Adipocyte (in vitro differentiated cells): ENCODE results near the gene KLF18.

Experiments used
- DNase-seq: peaks from one replicate; pipeline ENCODE4 v3.0.0-alpha.2; 2015; ENCODE audit warnings: low read depth
- H3K27me3 ChIP-seq: replicated peaks from 2 replicates; pipeline ENCODE4 v1.7.0; 2013; ENCODE audit warnings: mild to moderate bottlenecking, low read length, moderate library complexity; ENCODE audit not compliant: control insufficient read depth, insufficient read depth
- H3K36me3 ChIP-seq: 2 replicates; pipeline ENCODE4 v1.7.0; 2013; ENCODE audit warnings: low read length, mild to moderate bottlenecking, moderate library complexity; ENCODE audit not compliant: control insufficient read depth, insufficient read depth, severe bottlenecking
- H3K4me1 ChIP-seq: 2 replicates; pipeline ENCODE4 v1.7.0; 2013; ENCODE audit warnings: mild to moderate bottlenecking, low read length, moderate library complexity; ENCODE audit not compliant: control insufficient read depth, insufficient read depth
- H3K4me3 ChIP-seq: 2 replicates; pipeline ENCODE4 v1.7.0; 2013; ENCODE audit warnings: mild to moderate bottlenecking, low read length, moderate library complexity
- H3K9ac ChIP-seq: 2 replicates; pipeline ENCODE4 v1.7.0; 2013; ENCODE audit warnings: mild to moderate bottlenecking, low read length, moderate library complexity
- H3K9me3 ChIP-seq: 2 replicates; pipeline ENCODE4 v1.7.0; 2013; ENCODE audit warnings: mild to moderate bottlenecking, low read length, moderate library complexity; ENCODE audit not compliant: control insufficient read depth

The KLF18 gene

DNA sequence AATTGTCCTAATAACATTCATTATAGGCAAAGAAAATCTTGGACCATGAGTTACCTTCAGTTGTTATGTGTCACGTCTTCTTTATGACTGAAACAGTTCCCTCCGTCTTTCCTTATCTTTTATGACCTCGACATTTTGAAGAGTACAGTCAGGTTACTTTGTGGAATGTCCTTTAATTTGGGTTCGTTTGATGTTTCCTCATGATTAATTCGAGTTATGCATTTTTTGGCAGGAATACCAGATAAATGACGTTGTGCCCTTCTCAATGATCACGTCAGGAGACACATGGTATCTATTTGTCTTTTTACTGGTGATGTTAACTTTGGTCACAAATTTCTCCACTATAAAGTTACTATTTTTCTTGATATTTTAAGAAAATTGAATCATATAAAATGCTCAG is 40.1 kb downstream of the KLF18 start:
- Histone ChIP-seq H3K4me1 (no peaks in the 10 kb centered on the region), H3K27me3 (no peaks in the 10 kb centered on the region), H3K4me3 (no peak overlapping the region), H3K36me3 (no peaks in the 10 kb centered on the region), H3K9me3 (no peaks in the 10 kb centered on the region), H3K9ac (no peak overlapping the region)
- DNase-seq = no peak

DNA sequence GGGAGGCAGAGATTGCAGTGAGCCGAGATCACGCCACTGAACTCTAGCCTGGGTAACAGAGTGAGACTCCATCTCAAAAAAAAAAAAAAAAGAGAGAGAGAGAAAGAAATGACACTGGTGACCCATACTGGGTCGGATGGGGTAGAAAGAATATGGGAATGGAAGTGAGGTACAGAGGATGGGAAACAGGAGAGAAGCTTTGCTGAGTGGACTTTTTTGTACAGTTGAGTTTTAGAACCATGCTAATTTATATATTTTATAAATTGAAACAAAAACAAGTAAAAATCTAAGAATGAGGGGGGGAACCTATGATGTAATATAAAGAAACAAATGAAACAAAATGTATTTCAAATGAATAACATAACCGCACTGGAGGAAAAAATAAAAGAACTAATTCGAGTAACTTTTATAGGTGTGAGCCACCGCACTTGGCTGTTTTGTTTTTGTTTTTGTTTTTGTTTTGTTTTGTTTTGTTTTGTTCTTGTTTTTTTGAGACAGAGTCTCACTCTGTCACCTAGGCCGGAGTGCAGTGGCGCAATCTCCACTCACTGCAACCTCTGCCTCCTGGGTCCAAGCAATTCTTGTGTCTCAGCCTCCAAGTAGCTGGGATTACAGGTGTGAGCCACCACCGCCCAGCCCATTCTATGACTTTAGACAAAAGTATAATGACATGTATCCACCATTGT is 41.1 kb downstream of the KLF18 start:
- Histone ChIP-seq H3K9ac (no peak overlapping the region), H3K9me3 (no peaks in the 10 kb centered on the region), H3K4me1 (no peaks in the 10 kb centered on the region), H3K4me3 (no peak overlapping the region), H3K27me3 (no peaks in the 10 kb centered on the region), H3K36me3 (no peaks in the 10 kb centered on the region)
- no peak for DNase-seq

DNA sequence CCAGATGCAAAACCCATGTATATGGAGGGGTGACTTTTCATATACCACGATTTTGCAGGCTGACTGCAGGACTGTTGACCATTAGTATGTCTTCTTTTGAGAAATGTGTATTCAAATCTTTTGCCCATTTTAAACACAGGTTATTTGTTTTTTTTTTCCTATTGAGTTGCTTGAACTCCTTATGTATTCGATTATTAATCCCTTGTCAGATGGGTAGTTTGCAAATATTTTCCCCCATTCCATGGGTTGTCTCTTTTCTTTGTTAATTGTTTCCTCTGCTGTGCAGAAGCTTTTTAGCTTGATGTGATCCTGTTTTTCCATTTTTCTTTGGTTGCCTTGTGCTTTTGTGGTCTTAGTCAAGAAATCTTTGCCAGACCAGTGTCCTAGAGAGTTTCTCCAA is 47.4 kb downstream of the KLF18 start:
- H3K27me3 ChIP-seq = no peaks in the 10 kb centered on the region
- no peak overlapping the region for H3K9ac ChIP-seq
- no peaks in the 10 kb centered on the region for H3K36me3 ChIP-seq
- no peak for DNase-seq
- peaks cover 3% of the 10 kb centered on the region for H3K9me3 ChIP-seq
- H3K4me1 ChIP-seq = no peaks in the 10 kb centered on the region
- H3K4me3 ChIP-seq = no peak overlapping the region

DNA sequence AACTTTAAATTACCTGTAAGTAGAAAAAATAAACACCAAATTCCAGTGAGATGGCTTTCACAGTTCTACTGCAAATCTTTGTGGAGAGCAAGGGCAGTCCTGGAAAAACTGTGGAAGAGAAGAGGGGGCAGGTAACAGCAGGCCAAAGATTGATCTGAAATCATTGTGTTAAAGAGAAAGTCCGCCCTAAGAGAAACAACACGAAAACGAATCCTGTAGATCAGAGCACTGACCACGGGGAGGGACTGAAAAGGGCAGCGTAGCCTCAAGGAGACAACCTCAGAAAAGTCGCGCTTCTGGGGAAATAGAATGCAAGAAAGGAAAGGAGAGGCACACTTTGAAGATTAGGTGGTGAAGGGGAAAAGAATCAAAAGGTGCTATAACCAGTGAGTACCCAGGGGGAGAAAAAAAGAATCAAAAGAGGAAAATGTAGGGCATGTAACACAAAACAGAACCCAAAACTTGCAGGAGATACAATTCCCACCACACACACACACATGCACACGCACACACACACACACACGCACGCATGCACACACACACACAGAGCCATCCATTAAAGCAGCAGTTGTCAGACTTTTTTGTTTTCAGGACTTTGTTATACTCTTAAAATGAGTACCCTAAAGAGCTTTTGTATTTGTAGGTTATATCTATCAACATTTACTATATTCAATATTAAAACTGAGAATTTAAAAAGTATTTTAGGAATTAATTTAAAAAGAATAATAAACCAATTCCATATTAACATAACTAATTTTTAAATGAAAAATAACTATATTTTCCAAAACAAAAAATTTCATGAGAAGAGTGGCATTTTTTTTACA is 50.8 kb downstream of the KLF18 start:
- Histone ChIP-seq H3K36me3 (no peaks in the 10 kb centered on the region), H3K9ac (no peak overlapping the region), H3K27me3 (no peaks in the 10 kb centered on the region), H3K4me3 (no peak overlapping the region), H3K4me1 (peaks cover 2% of the 10 kb centered on the region), H3K9me3 (peaks cover 3% of the 10 kb centered on the region)
- no peak for DNase-seq

DNA sequence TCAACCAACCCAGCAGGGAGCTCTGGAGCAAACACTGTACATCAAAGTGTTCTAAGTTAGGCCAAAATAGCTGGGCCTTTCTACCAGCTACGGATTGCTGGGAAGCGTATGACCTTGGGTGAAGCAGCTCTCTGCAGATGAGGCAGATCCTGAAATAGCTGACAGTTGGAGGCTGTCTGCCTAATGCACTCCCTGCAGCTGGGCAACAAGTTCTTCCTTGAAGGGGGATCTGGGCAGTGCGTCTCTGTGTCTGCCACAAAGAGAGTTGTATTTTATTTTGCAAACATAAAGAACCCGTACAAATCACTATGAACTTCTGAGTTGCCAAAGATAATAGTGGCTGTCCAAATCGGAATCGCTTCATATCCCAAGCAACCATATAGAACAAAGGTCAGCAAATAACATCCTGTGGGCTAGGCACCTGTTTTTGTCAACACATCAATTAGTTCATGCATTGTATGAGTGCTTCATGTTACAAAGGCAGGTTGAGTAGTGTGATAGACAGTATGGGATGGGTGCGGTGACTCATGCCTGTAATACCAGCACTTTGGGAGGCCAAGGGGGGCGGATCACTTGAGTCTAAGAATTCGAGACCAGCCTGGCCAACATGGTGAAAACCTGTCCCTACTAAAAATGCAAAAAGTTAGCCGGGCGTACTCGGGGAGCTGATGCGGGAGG is 51.9 kb downstream of the KLF18 start:
- H3K27me3 ChIP-seq = no peaks in the 10 kb centered on the region
- no peak for DNase-seq

More for the DNA sequence above, 51.9 kb downstream of the KLF18 start:
- peaks cover 14% of the 10 kb centered on the region for H3K4me1 ChIP-seq
- no peak overlapping the region for H3K9ac ChIP-seq
- H3K36me3 ChIP-seq = no peaks in the 10 kb centered on the region
- no peak overlapping the region for H3K4me3 ChIP-seq
- peaks cover 3% of the 10 kb centered on the region for H3K9me3 ChIP-seq
